ENCODE data around the gene HSPB7.

- TF ChIP-seq CTCF (conservative IDR thresholded peaks at IDR 0.05 in 1 of 2, IDR thresholded peaks at IDR 0.05 in 1 of 2; ENCODE audit: extremely low read depth in 1 of 2, insufficient read depth in 1 of 2, low read depth in 1 of 2, low read length in 2 of 2) (no peak), EZH2 (IDR thresholded peaks at IDR 0.05; ENCODE audit: borderline replicate concordance, low read length) (no peak)
Measured at GRCh38 chr1:16051039-16051438, 33.2 kb upstream of the HSPB7 start.

All from mammary epithelial cell (primary cell).